Sciatic nerve (tissue), 2 donors: ENCODE data around the gene KANSL1L. TPM values are rescaled to one million over a fixed set of nuclear protein-coding genes. Genes with fewer than 3 reads are reported as not detected.

Experiments
- ATAC-seq: fragments of 200-7000 bp; cut with Tn5 transposase; one replicate; pipeline ENCODE4 v1.9.1; 2020; ENCODE audit warnings: mild to moderate bottlenecking, moderate library complexity
- DNase-seq: peaks from one replicate; pipeline ENCODE4 v3.0.0-alpha.2; 2020; ENCODE audit warnings: low spot score
- intact Hi-C: fragments of 100-400 bp; cut with DNase I; formaldehyde crosslinking; loops from one replicate; pipeline ENCODE4 v1.14.2; 2022
- total RNA-seq: library from RNA; stranded (reverse); fragmentation: NEBNext Ultra II Directional; extraction: Animal tissue kit (Norgen Biotek cat#: 25700); gene quantifications from one replicate; pipeline ENCODE4 v1.2.1, GENCODE V29; 2021
- donor health status: DM: no; HTN: no; CAD: no.
- donor health status: DM: no; HTN: no; CAD: no.

KANSL1L gene
- total RNA-seq, 1 donor from 2014 or later = 55.9 TPM

GRCh38 chr2:210009126-210009525, 162.1 kb downstream of the KANSL1L start:
- intact Hi-C loops = no loop called here
- DNase-seq (no peak), ATAC-seq (no peak)

- intact Hi-C loops = no loop called here
- DNase-seq (no peak), ATAC-seq (peak; percentile 26)
These were observed 163.3 kb downstream of the KANSL1L start for GRCh38 chr2:210007895-210008294.

GRCh38 chr2:210004881-210005280, 166.3 kb downstream of the KANSL1L start:
- intact Hi-C loops = no loop called here
- no peak for DNase-seq
- ATAC-seq = no peak

GRCh38 chr2:210003359-210003758, 167.8 kb downstream of the KANSL1L start:
- ATAC-seq (no peak), DNase-seq (no peak)
- intact Hi-C loops = no loop called here

GRCh38 chr2:210002158-210003157, 168.8 kb downstream of the KANSL1L start, which contains the start of gene RPE:
Gene RPE (plus strand): TSS chr2:210002638. CDS start chr2:210002662, 24 bp downstream.
- DNase-seq (peak; percentile 98), ATAC-seq (peak; percentile 100)
- intact Hi-C loops = no loop called here

GRCh38 chr2:210000464-210001324, 170.5 kb downstream of the KANSL1L start:
- intact Hi-C loops = no loop called here
- ATAC-seq = no peak
- DNase-seq = no peak

GRCh38 chr2:209998596-209998995, 172.6 kb downstream of the KANSL1L start:
- no peak for ATAC-seq
- intact Hi-C loops = no loop called here
- no peak for DNase-seq

GRCh38 chr2:209993968-209994367, 177.2 kb downstream of the KANSL1L start:
- no peak for ATAC-seq
- intact Hi-C loops = no loop called here
- DNase-seq = no peak

- ATAC-seq = no peak
- intact Hi-C loops = no loop called here
These were observed 180.4 kb downstream of the KANSL1L start for GRCh38 chr2:209990838-209991237.

GRCh38 chr2:209988010-209988409, 183.2 kb downstream of the KANSL1L start:
- DNase-seq (no peak), ATAC-seq (no peak)
- intact Hi-C loops = no loop called here

More at GRCh38 chr2:209990838-209991237, 180.4 kb downstream of the KANSL1L start:
- no peak for DNase-seq

GRCh38 chr2:209986415-209986814, 184.8 kb downstream of the KANSL1L start:
- intact Hi-C loops = no loop called here

GRCh38 chr2:209985874-209986273, 185.3 kb downstream of the KANSL1L start:
- DNase-seq = no peak
- peak; percentile 41 for ATAC-seq
- intact Hi-C loops = no loop called here

More at GRCh38 chr2:209986415-209986814, 184.8 kb downstream of the KANSL1L start:
- ATAC-seq (no peak), DNase-seq (no peak)

- intact Hi-C loops = no loop called here
- ATAC-seq (no peak), DNase-seq (no peak)
These were observed 186.9 kb downstream of the KANSL1L start for GRCh38 chr2:209984291-209984690.

- peak; percentile 42 for ATAC-seq
- intact Hi-C loops = loop anchor here (10.0 kb wide), 1 partner anchor 217 kb away; no protein-coding TSS in a partner anchor
- DNase-seq = no peak
These were observed 193.6 kb downstream of the KANSL1L start for GRCh38 chr2:209977386-209978239.

- no peak for ATAC-seq
- intact Hi-C loops = loop anchor here (10.0 kb wide), 1 partner anchor 218 kb away; no protein-coding TSS in a partner anchor
These were observed 194.4 kb downstream of the KANSL1L start for GRCh38 chr2:209976698-209977385.

GRCh38 chr2:209974576-209974975, 196.6 kb downstream of the KANSL1L start:
- ATAC-seq = no peak
- intact Hi-C loops = loop anchor here (10.0 kb wide), 1 partner anchor 220 kb away; no protein-coding TSS in a partner anchor
- DNase-seq = no peak

More at GRCh38 chr2:209976698-209977385, 194.4 kb downstream of the KANSL1L start:
- no peak for DNase-seq

- no peak for ATAC-seq
- intact Hi-C loops = loop anchor here (10.0 kb wide), 1 partner anchor 221 kb away; no protein-coding TSS in a partner anchor
These were observed 197.9 kb downstream of the KANSL1L start for GRCh38 chr2:209973328-209973727.

More at GRCh38 chr2:209973328-209973727, 197.9 kb downstream of the KANSL1L start:
- no peak for DNase-seq
